Esophagus muscularis mucosa (tissue), 3 donors: ENCODE results near the gene TMEM25.

Experiments
- POLR2A ChIP-seq: fragments of 450-650 bp; IDR thresholded peaks from one replicate; pipeline ENCODE4 v1.6.1; 2017; ENCODE audit warnings: antibody characterized with exemption, moderate library complexity, mild to moderate bottlenecking, low read depth
- POLR2AphosphoS5 ChIP-seq, 2 donors: sonication (generic); formaldehyde crosslinking; IDR thresholded peaks; one replicate each; pipeline ENCODE4 v1.6.1; 2017; ENCODE audit warnings: antibody characterized with exemption in 2 of 2
- TF ChIP-seq, protein P1 (sequence below), 3 experiments: fragments of 200-600 bp in 2 of 3; fragments of 450-650 bp in 1 of 3; sonication (generic) in 2 of 3; IDR thresholded peaks; one replicate each; pipeline ENCODE4 v1.5.1; 2017 to 2019; ENCODE audit warnings: antibody characterized with exemption in 3 of 3, mild to moderate bottlenecking in 2 of 3, moderate library complexity in 1 of 3

GRCh38 chr11:118570787-118571186, 39.8 kb downstream of the TMEM25 start:
- TF ChIP-seq POLR2AphosphoS5 (IDR thresholded peaks at IDR 0.05) (no peak), POLR2A (no peak)
- TF ChIP-seq, protein P1, sequence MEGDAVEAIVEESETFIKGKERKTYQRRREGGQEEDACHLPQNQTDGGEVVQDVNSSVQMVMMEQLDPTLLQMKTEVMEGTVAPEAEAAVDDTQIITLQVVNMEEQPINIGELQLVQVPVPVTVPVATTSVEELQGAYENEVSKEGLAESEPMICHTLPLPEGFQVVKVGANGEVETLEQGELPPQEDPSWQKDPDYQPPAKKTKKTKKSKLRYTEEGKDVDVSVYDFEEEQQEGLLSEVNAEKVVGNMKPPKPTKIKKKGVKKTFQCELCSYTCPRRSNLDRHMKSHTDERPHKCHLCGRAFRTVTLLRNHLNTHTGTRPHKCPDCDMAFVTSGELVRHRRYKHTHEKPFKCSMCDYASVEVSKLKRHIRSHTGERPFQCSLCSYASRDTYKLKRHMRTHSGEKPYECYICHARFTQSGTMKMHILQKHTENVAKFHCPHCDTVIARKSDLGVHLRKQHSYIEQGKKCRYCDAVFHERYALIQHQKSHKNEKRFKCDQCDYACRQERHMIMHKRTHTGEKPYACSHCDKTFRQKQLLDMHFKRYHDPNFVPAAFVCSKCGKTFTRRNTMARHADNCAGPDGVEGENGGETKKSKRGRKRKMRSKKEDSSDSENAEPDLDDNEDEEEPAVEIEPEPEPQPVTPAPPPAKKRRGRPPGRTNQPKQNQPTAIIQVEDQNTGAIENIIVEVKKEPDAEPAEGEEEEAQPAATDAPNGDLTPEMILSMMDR (IDR thresholded peaks at IDR 0.05): no peak
